ENCODE results near the gene NPAS4.
"Not testable (repeated sequence)": the region's sequence is repeated elsewhere in the genome, so short reads cannot be mapped to it uniquely, and the experiment has no call there.

The NPAS4 gene

GRCh38 chr11:66420671-66421476 is at the start of gene NPAS4:
Gene NPAS4 (plus strand): TSS chr11:66421035. CDS start chr11:66421180, 145 bp downstream.
- in situ Hi-C loops (cut with HindIII; ENCODE audit: low pct_ligation_motif_present, low pct_unique_long_range_greater_than_20kb, low sequenced_read_pairs), result loop anchor here (25.0 kb wide), 1 partner anchor 266 kb away; the partner anchor contains the start of gene RBM4B
- DNase-seq, result no peak

DNA sequence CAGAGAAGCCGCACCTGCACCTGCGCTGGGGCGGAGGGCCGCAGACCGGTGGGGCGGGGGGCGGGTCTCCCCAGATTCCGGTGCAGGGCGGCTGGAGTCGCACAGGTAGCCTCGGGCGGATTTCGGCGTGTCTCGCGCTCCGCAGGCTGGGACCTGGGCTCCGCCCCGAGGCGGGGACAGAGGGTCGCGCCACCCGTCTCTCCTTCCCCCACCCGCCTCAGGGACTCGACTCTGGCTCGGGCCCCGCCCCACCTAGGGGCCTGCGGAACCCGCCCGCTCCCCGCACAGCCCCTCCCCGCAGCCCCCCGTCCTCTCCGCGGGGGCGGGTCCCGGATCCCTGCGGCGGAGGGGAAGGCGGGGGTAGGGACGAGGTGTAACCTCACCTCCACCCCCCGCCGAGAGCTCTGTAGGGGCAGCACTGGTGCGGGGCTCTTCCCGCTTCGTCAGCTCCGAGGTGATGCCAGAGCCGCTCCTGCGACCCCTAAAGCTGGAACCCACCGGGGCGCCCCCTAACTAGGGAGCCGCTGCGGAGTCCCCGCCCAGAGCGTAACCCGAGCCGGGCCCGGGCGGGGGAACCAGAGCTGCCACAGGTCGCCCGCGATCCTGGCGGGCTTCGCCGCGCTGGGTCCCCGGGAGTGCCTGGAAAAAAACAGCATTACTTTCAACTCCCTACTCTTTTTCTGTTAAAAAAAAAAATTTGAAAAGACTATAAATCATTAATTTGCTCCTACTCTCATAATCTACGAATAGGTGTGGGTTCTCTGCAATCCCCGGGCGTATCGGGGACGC is 49.0 kb upstream of the NPAS4 start, which contains the start of gene SLC29A2:
Gene SLC29A2, minus strand, starts transcription at position 134 of the 789 bp plus-strand sequence. CDS start 169 bp downstream, outside the sequence.
- in situ Hi-C loops (cut with HindIII; ENCODE audit: low pct_ligation_motif_present, low pct_unique_long_range_greater_than_20kb, low sequenced_read_pairs), result no loop called here
- DNase-seq, result peak; percentile 76

DNA sequence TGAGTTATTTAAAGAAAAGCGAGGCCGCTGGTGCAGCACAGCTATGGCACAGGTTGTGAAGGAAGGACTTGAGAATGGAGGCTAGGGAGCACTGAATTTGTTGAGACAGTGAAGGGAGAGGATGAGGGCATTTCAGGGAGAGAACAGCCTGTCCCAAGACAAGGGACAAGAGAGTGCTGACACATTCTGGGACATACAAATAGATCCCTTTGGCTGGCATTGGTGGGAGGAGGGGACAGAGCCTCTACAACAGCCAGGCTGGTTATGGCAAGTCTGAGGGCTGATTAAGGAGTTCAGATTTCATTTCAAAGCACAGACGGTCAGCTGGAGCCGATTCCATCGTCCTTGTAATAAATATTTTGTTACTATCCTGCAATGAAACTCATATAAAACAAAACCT is 47.6 kb upstream of the NPAS4 start:
- no peak for DNase-seq
- in situ Hi-C loops (cut with HindIII; ENCODE audit: low pct_ligation_motif_present, low pct_unique_long_range_greater_than_20kb, low sequenced_read_pairs), result no loop called here

DNA sequence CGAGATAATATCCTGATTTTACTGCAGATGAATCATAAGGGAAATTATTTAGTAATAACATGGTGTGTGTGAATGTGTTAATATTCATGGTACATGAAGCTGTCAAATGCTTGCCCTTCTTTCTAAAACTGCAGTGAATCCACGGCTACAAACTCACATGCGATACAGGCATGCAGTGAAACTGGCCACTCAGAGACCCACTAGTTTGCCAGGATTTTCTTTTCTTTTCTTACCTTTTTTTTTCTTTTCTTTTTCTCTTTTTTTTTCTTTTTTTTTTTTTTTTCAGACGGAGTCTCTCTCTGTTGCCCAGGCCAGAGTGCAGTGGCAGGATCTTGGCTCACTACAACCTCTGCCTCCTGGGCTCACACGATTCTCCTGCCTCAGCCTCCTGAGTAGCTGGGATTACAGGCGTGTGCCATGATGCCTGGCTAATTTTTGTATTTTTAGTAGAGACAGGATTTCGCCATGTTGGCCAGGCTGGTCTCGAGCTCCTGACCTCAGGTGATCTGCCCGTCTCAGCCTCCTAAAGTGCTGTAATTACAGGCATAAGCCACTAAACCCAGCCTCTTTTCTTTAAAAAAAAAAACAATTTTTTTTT is 47.0 kb upstream of the NPAS4 start:
- in situ Hi-C loops (cut with HindIII; ENCODE audit: low pct_ligation_motif_present, low pct_unique_long_range_greater_than_20kb, low sequenced_read_pairs), result not testable (repeated sequence)

DNA sequence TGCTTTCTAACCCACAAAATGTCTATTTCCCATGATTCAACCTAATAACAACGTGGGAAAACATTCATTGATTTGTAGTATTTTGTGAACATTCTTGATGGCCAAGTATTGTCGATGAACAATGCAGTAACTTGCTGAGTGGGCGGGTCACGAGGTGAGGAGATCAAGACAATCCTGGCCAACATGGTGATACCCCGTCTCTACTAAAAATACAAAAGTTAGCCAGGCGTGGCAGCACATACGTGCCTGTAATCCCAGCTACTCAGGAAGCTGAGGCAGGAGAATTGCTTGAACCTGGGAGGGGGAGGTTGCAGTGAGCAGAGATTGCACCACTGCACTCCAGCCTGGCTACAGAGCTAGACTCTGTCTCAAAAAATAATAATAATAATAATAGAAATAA is 40.6 kb upstream of the NPAS4 start:
- in situ Hi-C loops (cut with HindIII; ENCODE audit: low pct_ligation_motif_present, low pct_unique_long_range_greater_than_20kb, low sequenced_read_pairs); DNase-seq: not testable (repeated sequence)

More for the DNA sequence above, 47.0 kb upstream of the NPAS4 start:
- DNase-seq, result not testable (repeated sequence)

GRCh38 chr11:66384316-66384715 is 36.5 kb upstream of the NPAS4 start:
- in situ Hi-C loops (cut with HindIII; ENCODE audit: low pct_ligation_motif_present, low pct_unique_long_range_greater_than_20kb, low sequenced_read_pairs); DNase-seq: not testable (repeated sequence)

DNA sequence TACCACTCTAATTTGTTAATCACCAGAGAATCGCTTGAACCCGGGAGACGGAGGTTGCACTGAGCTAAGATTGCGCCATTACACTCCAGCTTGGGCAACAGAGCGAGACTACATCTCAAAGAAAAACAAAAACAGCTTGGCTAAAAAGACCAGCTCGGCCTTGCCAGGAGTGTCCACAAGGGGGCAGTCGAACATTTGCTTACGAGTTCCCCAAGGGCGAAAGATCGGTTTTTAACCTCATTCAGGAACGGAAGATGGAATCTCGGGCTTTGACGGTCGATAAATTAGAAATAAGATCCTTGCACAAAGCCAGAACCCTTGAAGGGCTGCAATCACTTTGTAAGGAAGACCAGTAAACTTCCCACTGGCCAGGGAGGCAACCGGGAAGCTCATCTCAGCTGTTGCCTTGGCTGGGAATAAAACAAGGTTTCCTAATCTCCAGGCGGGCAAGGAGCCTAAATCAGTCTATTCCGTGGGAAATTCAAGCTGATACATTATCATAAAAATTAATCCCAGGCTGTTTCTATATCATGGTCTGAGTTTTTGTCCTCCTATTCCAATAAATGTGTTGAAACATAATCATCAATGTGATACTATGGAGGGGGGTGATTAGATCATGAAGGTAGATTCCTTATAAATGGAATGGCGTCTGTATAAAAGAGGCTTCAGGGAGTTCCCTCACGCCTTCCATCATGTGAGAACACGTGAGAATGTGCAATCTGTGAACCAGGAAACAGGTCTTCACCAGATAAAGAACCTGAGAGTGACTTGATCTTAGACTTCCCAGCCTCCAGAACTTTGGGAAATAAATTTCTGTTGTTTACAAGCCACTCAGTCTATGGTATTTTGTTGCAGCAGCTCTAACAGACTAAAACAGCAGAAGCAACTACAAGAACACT is 34.4 kb upstream of the NPAS4 start:
- peak; percentile 82 for DNase-seq
- in situ Hi-C loops (cut with HindIII; ENCODE audit: low pct_ligation_motif_present, low pct_unique_long_range_greater_than_20kb, low sequenced_read_pairs), result no loop called here

- in situ Hi-C loops (cut with HindIII; ENCODE audit: low pct_ligation_motif_present, low pct_unique_long_range_greater_than_20kb, low sequenced_read_pairs), result no loop called here
- DNase-seq, result peak; percentile 71
Measured at GRCh38 chr11:66388780-66389386, 32.0 kb upstream of the NPAS4 start.

DNA sequence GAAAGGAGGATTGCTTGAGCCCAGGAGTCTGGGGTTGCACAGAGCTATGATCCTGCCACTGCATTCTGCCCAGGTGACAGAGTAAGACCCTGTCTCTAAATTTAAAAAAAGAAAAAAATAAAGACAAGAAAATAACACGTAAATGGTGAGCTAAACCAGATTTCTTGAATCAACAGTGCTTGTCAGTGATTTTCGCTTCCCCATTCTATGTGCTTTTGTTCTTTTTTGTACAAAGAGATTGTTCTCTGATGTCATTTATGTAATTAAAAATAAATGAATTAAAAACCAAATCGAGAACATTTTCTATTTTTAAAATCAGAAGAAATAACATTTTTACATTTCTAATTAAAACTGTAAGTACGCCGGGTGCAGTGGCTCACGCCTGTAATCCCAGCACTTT is 29.5 kb upstream of the NPAS4 start:
- in situ Hi-C loops (cut with HindIII; ENCODE audit: low pct_ligation_motif_present, low pct_unique_long_range_greater_than_20kb, low sequenced_read_pairs), result no loop called here
- no peak for DNase-seq

DNA sequence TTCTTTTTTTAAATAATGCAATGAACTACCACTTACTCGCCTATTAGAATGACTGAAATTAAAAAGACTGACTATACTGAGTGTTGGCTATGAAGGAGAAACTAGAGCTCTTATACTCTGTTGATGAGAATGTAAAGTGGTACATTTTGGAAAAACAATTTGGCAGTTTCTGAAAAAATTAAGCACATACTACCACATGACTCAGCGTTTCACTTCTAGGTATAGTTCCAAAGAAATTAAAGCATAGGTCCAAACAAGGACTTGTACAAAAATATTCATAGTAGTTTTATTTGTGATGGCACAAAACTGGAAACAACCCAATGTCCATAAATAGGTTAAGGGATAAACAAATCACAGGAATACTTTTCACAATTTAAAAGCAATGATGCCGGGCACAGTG is 26.9 kb upstream of the NPAS4 start:
- DNase-seq, result no peak
- in situ Hi-C loops (cut with HindIII; ENCODE audit: low pct_ligation_motif_present, low pct_unique_long_range_greater_than_20kb, low sequenced_read_pairs), result no loop called here

GRCh38 chr11:66407651-66408050 is 13.2 kb upstream of the NPAS4 start:
- in situ Hi-C loops (cut with HindIII; ENCODE audit: low pct_ligation_motif_present, low pct_unique_long_range_greater_than_20kb, low sequenced_read_pairs), result loop anchor here (25.0 kb wide), 1 partner anchor 280 kb away; the partner anchor contains the start of gene RBM4B
- no peak for DNase-seq

- in situ Hi-C loops (cut with HindIII; ENCODE audit: low pct_ligation_motif_present, low pct_unique_long_range_greater_than_20kb, low sequenced_read_pairs), result loop anchor here (25.0 kb wide), 1 partner anchor 279 kb away; the partner anchor contains the start of gene RBM4B
- DNase-seq, result peak; percentile 73
Measured at GRCh38 chr11:66408488-66409214, 12.2 kb upstream of the NPAS4 start.

- DNase-seq, result no peak
- in situ Hi-C loops (cut with HindIII; ENCODE audit: low pct_ligation_motif_present, low pct_unique_long_range_greater_than_20kb, low sequenced_read_pairs), result loop anchor here (25.0 kb wide), 1 partner anchor 278 kb away; the partner anchor contains the start of gene RBM4B
Measured at GRCh38 chr11:66409226-66409625, 11.6 kb upstream of the NPAS4 start.

GRCh38 chr11:66410191-66410590 is 10.6 kb upstream of the NPAS4 start:
- in situ Hi-C loops (cut with HindIII; ENCODE audit: low pct_ligation_motif_present, low pct_unique_long_range_greater_than_20kb, low sequenced_read_pairs), result loop anchor here (25.0 kb wide), 1 partner anchor 277 kb away; the partner anchor contains the start of gene RBM4B
- DNase-seq, result no peak

- DNase-seq, result no peak
- in situ Hi-C loops (cut with HindIII; ENCODE audit: low pct_ligation_motif_present, low pct_unique_long_range_greater_than_20kb, low sequenced_read_pairs), result loop anchor here (25.0 kb wide), 1 partner anchor 276 kb away; the partner anchor contains the start of gene RBM4B
Measured at GRCh38 chr11:66411323-66411722, 9.5 kb upstream of the NPAS4 start.

DNA sequence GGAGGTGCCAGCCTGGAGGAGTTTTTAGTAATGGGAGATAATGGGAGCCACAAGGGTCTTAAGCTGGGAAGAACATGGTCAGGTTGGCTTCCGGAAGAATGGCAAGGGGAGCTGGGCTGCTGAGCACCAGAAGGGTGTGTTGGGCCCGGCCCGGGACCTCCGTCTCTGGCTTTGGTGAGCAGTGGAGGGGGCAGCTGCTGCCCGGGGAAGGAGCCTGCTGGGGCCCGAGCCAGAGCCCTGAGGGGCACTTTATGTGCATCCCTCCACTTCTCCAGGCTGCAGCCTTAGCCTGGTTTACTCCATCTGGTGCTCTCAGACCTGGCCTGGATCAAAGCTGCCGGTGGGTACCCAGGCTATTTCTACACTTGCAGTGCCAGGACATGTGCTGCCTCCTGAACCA is 8.7 kb upstream of the NPAS4 start:
- in situ Hi-C loops (cut with HindIII; ENCODE audit: low pct_ligation_motif_present, low pct_unique_long_range_greater_than_20kb, low sequenced_read_pairs), result loop anchor here (25.0 kb wide), 1 partner anchor 275 kb away; the partner anchor contains the start of gene RBM4B
- no peak for DNase-seq

DNA sequence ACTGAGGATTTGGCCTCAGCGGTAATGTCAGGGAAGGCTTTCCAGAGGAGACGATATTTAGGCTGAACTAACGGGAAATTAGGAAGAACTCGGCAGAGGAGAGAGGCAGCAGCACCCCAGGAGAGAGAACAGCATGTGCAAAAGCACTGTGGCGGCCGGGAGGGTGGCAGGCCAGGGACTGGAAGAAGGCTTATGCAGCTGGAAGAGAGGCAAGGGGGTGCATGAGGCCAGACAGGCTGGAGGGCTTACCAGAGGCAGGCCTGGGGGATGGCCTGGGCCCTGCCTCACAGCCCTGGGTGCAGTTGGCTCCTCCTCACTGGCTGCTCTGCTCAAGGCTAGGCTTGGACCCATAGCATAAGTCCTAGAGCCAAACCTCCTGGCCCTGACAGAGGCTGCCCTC is 7.7 kb upstream of the NPAS4 start:
- no peak for DNase-seq
- in situ Hi-C loops (cut with HindIII; ENCODE audit: low pct_ligation_motif_present, low pct_unique_long_range_greater_than_20kb, low sequenced_read_pairs), result loop anchor here (25.0 kb wide), 1 partner anchor 274 kb away; the partner anchor contains the start of gene RBM4B

All from ACHN (cell line).